Measurements from ENCODE around the gene ERN1.

The ERN1 gene

GRCh38 chr17:64083093-64083492, 46.9 kb downstream of the ERN1 start:
- no peak for DNase-seq

DNA sequence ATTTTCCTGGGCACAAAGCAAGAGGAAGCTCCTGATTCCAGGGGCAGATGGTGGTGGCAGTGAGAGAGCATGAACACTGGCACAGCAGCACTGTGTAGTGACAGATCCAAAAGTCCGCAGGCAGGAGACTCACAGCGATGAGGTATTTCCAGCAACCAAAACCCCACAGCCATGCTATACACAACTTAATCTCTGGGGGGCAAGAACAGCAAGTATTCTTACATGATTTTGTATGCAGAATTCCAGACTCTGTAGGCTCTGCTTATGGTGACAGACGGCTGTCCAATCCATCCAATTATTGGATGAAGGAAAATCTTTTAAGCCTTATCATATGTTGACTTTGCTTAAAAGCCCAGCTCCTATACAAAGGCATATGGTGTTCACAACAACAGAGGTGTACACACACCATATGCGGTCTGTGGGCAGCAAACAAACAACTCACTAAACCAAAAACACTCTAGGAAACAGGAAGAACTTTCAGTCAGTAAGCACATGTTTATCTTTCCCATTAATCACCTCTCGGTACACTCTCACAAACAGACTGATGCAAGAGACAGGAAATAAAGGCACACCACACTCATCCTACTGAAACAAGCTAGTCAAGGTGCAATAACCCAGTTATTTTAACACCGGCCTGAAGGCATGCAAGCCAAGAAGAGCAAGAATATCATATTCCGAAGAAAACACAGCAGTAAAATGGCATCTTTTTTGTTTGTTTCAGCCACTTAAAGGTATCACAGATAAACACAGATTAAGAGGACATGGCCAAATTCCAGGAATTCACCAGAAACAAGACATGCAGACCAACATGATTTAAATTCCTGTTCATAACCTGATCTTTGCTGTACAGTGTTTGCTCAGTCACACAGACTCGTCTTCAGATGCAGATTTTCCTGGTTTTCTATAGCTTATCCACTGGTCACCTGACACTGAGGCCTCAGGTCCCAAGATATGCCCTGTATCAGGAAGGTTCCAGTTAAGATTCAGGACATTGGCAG, 47.8 kb downstream of the ERN1 start:
- DNase-seq: no peak

DNA sequence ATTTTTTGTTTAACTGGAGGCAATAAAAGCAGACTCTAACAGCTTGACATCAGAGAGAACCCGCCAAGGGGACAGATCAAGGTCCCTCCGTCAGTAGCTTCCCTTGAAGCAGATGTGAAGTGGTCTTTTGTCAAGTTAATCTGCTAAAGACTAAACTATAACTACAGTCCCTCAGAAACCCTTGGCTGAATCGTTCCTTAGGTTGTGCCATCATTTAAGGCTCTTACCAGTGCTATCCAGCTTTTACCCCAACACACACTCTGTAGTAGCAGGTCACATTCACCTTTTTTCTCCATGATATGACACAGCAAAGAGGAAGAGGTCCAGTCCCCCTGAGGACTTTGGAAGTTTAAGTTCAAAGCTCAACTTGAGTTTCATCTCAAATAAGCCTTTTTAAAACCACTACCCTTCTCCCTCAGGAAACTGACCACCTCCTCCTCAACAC, 49.7 kb downstream of the ERN1 start:
- DNase-seq: no peak

- no peak for DNase-seq
These were observed 52.6 kb downstream of the ERN1 start for GRCh38 chr17:64077379-64077778.

- no peak for DNase-seq
These were observed 54.0 kb downstream of the ERN1 start for GRCh38 chr17:64075913-64076312.

DNA sequence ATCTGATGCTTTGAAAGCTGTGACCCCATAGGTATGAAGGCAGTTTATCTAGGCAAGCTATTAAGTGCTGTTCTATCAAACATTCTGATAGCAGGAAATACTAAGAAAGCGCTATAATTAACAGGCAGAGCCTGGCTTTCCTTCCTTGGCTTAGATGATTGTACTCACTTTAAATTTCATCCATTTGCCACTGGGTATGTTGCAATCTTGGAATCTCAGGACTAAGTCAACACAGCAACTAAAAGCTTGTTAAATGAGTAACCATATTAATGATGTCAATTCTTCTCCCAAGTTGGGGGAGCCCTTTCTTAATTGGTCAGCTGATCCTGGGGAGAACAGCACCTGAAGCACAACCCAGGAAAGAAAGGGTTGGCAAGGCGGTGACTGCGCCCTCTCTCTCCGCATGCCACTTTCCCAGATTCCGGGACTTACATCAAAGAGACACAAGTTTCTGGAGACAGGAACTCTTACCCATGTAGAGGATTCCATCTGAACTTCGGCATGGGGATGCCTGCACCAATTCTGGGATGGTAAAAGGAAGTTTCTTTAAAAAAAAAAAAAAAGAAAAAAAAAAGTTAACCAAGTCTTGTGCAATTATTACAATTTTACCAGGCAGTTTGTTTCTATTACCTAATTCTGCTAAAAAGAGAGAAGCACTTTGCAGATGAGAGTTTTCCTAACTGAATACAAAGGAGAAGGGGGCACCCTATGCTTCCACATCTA, 55.1 kb downstream of the ERN1 start:
- DNase-seq: no peak

- DNase-seq: no peak
These were observed 55.9 kb downstream of the ERN1 start for GRCh38 chr17:64073771-64074703.

DNA sequence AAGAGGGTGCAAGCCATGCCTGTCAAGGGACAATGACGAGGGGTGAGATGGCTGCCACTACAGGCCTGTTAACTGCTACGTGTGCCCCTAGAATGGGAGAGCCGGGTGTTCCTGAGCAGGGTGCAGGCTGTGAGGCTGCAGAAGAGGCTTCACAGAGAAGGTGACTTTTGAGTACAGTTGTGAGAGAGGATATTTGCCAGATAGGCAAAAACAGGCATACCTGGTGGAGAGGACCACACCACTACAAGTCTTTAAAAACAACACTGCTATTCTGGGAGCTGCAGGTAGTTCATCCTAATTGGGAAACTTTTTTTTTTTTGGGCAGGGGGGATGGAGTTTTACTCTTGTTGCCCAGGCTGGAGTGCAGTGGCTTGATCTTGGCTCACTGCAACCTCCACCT, 58.8 kb downstream of the ERN1 start:
- DNase-seq: no peak

GRCh38 chr17:64070213-64070612, 59.7 kb downstream of the ERN1 start:
- DNase-seq: no peak

- no peak for DNase-seq
These were observed 60.8 kb downstream of the ERN1 start for GRCh38 chr17:64069143-64069542.

DNA sequence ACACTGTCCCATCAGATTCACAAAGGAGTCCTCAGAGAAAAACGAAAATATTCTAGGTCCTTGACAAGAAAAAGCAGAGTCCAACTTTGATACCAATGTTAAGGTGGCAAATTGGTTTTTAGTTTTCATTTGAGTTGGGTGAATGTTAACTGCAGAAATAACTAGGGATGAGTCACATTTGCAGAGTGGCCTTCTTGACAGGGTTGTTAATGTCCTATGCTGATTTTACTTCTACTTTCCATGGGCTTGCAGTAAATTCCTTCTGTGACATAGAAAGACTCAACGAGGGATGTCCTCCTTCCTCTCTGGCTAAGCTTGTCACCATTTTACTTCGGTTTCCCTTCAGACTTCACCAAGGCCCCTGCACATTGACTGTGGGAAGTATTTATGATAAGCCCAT, 62.3 kb downstream of the ERN1 start:
- DNase-seq: no peak

DNA sequence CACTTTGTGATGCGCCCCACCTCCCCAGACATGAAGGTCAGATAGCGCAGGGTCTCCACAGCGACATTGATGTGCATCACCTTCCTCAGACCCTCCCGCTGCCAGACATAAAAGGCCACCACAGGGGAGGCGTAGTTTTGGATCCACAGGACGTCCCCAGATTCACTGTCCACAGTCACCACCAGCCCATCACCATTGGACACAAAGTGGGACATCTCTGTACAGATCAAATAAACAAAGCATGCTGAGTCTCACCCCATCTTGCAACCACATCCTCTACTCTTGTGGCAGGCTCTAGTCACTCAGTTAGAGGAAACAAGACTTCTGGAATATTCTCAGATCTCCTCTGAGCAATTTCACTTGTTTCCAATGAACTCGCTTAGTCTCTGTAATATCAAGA, 63.2 kb downstream of the ERN1 start:
- DNase-seq: no peak

- DNase-seq: no peak
These were observed 64.8 kb downstream of the ERN1 start for GRCh38 chr17:64065161-64065560.

DNA sequence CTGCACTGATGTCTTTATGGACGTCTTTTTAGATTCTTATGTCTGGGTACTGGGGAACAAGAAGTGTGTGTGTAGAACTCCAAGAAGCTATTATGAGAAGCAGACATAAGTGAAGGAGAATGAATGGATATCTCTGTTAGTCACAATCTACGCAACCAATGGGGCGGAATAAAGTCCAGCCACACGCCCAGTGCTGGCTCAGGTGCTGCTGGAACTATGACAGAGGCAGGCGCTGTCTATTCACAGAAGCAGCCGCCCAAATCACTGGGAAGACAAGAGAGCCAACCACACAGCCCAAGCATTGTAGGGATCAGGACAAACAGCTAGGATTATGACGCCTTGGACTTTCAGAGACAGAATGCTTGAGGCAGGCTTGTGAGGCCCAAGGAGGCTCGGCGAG, 65.6 kb downstream of the ERN1 start:
- DNase-seq: no peak

GRCh38 chr17:64063766-64064224, 66.1 kb downstream of the ERN1 start:
- DNase-seq: no peak

GRCh38 chr17:64063088-64063487, 66.9 kb downstream of the ERN1 start:
- no peak for DNase-seq

GRCh38 chr17:64061178-64061898, 68.6 kb downstream of the ERN1 start:
- no peak for DNase-seq

- no peak for DNase-seq
These were observed 69.6 kb downstream of the ERN1 start for GRCh38 chr17:64060331-64060730.

DNA sequence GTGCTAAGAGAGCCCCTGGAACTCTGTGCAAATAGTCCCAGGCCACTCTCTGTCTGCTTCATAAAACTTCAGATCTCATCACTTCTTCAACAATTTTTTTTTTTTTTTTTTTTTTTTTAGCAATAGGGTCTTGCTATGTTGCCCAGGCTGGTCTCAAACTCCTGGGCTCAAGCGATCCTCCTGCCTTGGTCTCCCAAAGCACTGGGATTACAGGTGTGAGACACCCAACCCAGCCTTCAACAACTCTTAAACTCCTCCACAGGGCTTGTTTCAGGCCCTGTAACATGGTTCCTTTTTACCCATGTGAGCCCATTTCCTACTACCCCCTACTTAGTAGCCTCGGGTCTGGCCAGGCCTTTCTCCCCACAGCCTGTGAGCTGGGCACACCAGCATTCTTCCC, 70.2 kb downstream of the ERN1 start:
- DNase-seq: no peak

GRCh38 chr17:64058621-64059020, 71.3 kb downstream of the ERN1 start:
- DNase-seq: no peak

DNA sequence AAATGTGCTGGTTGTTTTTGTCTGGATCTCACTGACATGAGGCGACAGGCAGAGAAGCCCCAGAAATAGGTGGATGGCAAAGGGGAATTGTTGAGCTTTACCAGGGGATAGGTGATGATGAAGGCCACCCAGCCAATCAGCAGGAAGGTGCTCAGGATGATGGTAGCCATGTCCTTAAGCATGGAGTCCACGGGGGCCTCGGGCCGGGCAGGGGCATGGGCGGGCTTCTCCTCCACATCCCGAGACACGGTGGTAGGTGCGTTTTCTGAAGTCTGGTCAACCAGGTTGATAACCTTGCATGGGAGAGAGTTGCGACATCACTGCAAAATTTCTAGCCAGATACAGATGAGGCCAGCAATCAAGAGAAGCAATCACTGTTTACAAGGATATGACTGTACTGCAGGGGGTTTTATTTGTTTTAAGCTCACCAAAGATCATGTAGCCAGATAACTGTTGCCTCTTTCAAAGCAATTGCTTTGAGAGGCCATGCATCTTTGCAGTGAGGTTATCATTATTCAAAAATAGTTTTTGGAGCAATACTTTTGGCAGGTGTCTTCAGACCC, 72.2 kb downstream of the ERN1 start:
- DNase-seq: no peak

All from NCI-H526 treated with DMSO at 0.1 percent for 48 hours (cell line).